Spinal cord (tissue), 10 donors: ENCODE results near the gene TNIK. TPM values are rescaled to one million over a fixed set of nuclear protein-coding genes. Genes with fewer than 3 reads are reported as not detected.
A peak's percentile ranks its signal among the peaks of the same experiment; 100 is the strongest.
"Not testable (repeated sequence)": the region's sequence is repeated elsewhere in the genome, so short reads cannot be mapped to it uniquely, and the experiment has no call there.

ENCODE experiments used
- DNase-seq, 6 donors: peaks; one replicate each; pipeline versions ENCODE4 v3.0.0 to v3.0.0-alpha.2; 2013 to 2015; ENCODE audit warnings: low spot score in 6 of 6, low read depth in 4 of 6
- H3K27ac ChIP-seq: one replicate; pipeline ENCODE4 v1.5.1; 2013; ENCODE audit warnings: low read depth, low read length, control low read depth
- H3K27me3 ChIP-seq: one replicate; pipeline ENCODE4 v1.6.1; 2013; ENCODE audit warnings: low read length; ENCODE audit not compliant: control insufficient read depth, insufficient read depth
- H3K36me3 ChIP-seq: one replicate; pipeline ENCODE4 v1.6.1; 2013; ENCODE audit warnings: low read length; ENCODE audit not compliant: control insufficient read depth, insufficient read depth
- H3K4me1 ChIP-seq: one replicate; pipeline ENCODE4 v1.6.1; 2013; ENCODE audit warnings: low read length; ENCODE audit not compliant: control insufficient read depth, insufficient read depth
- H3K4me3 ChIP-seq: one replicate; pipeline ENCODE4 v1.5.1; 2013; ENCODE audit warnings: low read depth, low read length, control low read depth
- H3K9me3 ChIP-seq: one replicate; pipeline ENCODE4 v1.6.1; 2013; ENCODE audit warnings: low read length; ENCODE audit not compliant: control insufficient read depth, insufficient read depth
- WGBS: methylation state at CpG from one replicate; pipeline ENCODE4 v1.1.5; 2013; ENCODE audit warnings: missing lambda C conversion rate; ENCODE audit not compliant: insufficient coverage; 5-methylcytosine and 5-hydroxymethylcytosine counted together
- polyA plus RNA-seq, 2 donors: library from polyadenylated mRNA; unstranded; fragments of 120-200 nt; gene quantifications; one replicate each; pipeline ENCODE4 v1.2.1, GENCODE V29; 2013; ENCODE audit not compliant: insufficient read length in 2 of 2
- total RNA-seq, 2 donors: library from RNA; depleted of rRNA in 1 of 2; stranded (reverse); fragments of 120-200 nt in 1 of 2; fragments of >200 nt in 1 of 2; gene quantifications; one replicate each; pipeline versions ENCODE4 v1.2.3 to v1.2.4, GENCODE V29; 2013 to 2014
- donor health status: healthy.

Gene TNIK
- total and polyA plus RNA-seq, 4 donors, result 38.3 to 105 (median 88.5) TPM

GRCh38 chr3:171121801-171122200 is 338.4 kb downstream of the TNIK start:
- peaks cover 16% of the 10 kb centered on the region for H3K36me3 ChIP-seq
- no peaks in the 10 kb centered on the region for H3K4me1 ChIP-seq
- H3K27me3 ChIP-seq, result no peaks in the 10 kb centered on the region
- no peaks in the 10 kb centered on the region for H3K9me3 ChIP-seq
- H3K27ac ChIP-seq, result peak overlapping the region; percentile 61
- no peak for DNase-seq
- H3K4me3 ChIP-seq, result no peak overlapping the region

- H3K9me3 ChIP-seq, H3K27me3 ChIP-seq: not testable (repeated sequence)
- WGBS, result no CpG with 5 or more reads among the region's 3 CpGs
Observed at GRCh38 chr3:171119402-171119801, 340.8 kb downstream of the TNIK start.

DNA sequence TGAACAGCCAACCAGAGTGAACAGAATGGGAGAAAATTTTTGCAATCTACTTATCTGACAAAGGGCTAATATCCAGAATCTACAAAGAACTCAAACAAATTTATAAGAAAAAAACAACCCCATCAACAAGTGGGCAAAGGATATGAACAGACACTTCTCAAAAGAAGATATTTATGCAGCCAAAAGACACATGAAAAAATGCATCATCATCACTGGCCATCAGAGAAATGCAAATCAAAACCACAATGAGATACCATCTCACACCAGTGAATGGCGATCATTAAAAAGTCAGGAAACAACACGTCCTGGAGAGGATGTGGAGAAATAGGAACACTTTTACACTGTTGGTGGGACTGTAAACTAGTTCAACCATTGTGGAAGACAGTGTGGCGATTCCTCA is 341.2 kb downstream of the TNIK start:
- not testable (repeated sequence) for H3K4me1 ChIP-seq, H3K4me3 ChIP-seq, H3K27me3 ChIP-seq, H3K27ac ChIP-seq, H3K9me3 ChIP-seq, DNase-seq
- H3K36me3 ChIP-seq, result peaks cover 16% of the 10 kb centered on the region
- WGBS, result no CpG with 5 or more reads among the region's 3 CpGs

More at GRCh38 chr3:171119402-171119801, 340.8 kb downstream of the TNIK start:
- not testable (repeated sequence) for H3K27ac ChIP-seq, DNase-seq, H3K4me3 ChIP-seq, H3K4me1 ChIP-seq
- H3K36me3 ChIP-seq, result peaks cover 16% of the 10 kb centered on the region

DNA sequence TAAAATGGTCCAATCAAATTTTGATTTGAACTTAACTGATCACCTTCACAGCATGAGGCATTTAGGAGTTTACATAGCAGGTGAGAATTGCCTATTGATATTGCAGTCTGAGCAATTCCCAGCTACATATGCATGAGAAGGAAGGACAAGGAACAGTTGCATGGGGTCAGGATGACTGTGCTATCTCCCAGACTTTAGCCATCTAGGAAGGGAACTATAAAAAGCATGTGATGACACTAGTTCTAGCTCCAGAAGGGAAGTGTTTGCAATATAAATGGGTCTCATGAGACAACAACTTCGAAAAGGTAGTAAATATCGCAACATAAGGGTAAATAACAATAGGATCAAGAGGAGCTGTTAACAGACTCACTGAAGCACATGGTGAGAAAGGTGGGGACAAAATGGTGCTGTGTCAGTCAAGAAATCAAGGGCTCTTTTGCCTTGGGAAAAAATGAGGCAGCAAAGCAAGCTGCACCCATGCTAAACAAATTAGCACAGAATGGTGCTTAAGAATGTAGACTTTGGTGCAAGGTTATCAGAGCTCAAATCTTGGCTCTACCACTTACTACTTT is 343.3 kb downstream of the TNIK start:
- no peaks in the 10 kb centered on the region for H3K9me3 ChIP-seq
- H3K4me3 ChIP-seq, result no peak overlapping the region
- no peaks in the 10 kb centered on the region for H3K27me3 ChIP-seq
- H3K4me1 ChIP-seq, result no peaks in the 10 kb centered on the region
- WGBS, result 79% methylated on average over 2 of the region's 2 CpGs
- no peak for DNase-seq
- peaks cover 16% of the 10 kb centered on the region for H3K36me3 ChIP-seq
- H3K27ac ChIP-seq, result no peak overlapping the region

- no peak for DNase-seq
Observed at GRCh38 chr3:171116365-171116764, 343.8 kb downstream of the TNIK start.

GRCh38 chr3:171115667-171116066 is 344.5 kb downstream of the TNIK start:
- DNase-seq, result no peak
- Histone ChIP-seq H3K9me3 (no peaks in the 10 kb centered on the region), H3K36me3 (peaks cover 14% of the 10 kb centered on the region), H3K27me3 (no peaks in the 10 kb centered on the region), H3K27ac (no peak overlapping the region), H3K4me1 (no peaks in the 10 kb centered on the region), H3K4me3 (no peak overlapping the region)
- 81% methylated on average over 2 of the region's 2 CpGs for WGBS

More at GRCh38 chr3:171116365-171116764, 343.8 kb downstream of the TNIK start:
- H3K4me3 ChIP-seq, result no peak overlapping the region
- no peaks in the 10 kb centered on the region for H3K4me1 ChIP-seq
- H3K9me3 ChIP-seq, result no peaks in the 10 kb centered on the region
- peaks cover 13% of the 10 kb centered on the region for H3K36me3 ChIP-seq
- no peaks in the 10 kb centered on the region for H3K27me3 ChIP-seq
- no peak overlapping the region for H3K27ac ChIP-seq

DNA sequence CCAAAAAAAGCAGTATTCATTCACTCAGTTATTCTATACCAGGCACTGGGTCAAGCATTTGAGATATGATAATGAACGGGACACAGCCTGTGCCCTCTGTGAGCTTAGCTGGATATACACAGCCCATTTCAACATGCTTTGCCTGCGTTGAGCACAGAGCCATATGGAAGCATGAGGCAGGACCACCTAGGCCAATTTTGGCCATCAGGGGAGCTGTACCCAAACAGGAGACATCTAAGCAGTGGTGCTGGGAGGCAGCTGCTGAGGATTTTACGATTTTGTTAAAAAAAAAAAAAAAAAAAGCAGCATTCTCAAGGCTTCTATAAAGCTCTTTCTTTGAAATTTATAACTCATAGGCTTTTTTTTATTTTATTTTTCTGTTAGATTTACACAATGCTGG is 346.5 kb downstream of the TNIK start:
- WGBS, result 100% methylated on average over 1 of the region's 3 CpGs
- Histone ChIP-seq H3K27me3 (no peaks in the 10 kb centered on the region), H3K4me1 (no peaks in the 10 kb centered on the region), H3K27ac (no peak overlapping the region), H3K4me3 (no peak overlapping the region), H3K36me3 (peaks cover 18% of the 10 kb centered on the region), H3K9me3 (no peaks in the 10 kb centered on the region)
- DNase-seq, result peak in 1 of 6 donors; percentile 49

- Histone ChIP-seq H3K4me3 (no peak overlapping the region), H3K36me3 (peaks cover 21% of the 10 kb centered on the region), H3K27ac (no peak overlapping the region), H3K9me3 (no peaks in the 10 kb centered on the region), H3K27me3 (no peaks in the 10 kb centered on the region), H3K4me1 (no peaks in the 10 kb centered on the region)
- WGBS, result 100% methylated on average over 2 of the region's 4 CpGs
- DNase-seq, result no peak
Observed at GRCh38 chr3:171110715-171111114, 349.5 kb downstream of the TNIK start.

GRCh38 chr3:171108066-171108465 is 352.1 kb downstream of the TNIK start:
- peaks cover 17% of the 10 kb centered on the region for H3K36me3 ChIP-seq
- 100% methylated on average over 2 of the region's 4 CpGs for WGBS
- no peak for DNase-seq
- H3K4me3 ChIP-seq, result no peak overlapping the region
- H3K27ac ChIP-seq, result no peak overlapping the region
- no peaks in the 10 kb centered on the region for H3K27me3 ChIP-seq
- H3K9me3 ChIP-seq, result no peaks in the 10 kb centered on the region
- H3K4me1 ChIP-seq, result no peaks in the 10 kb centered on the region

DNA sequence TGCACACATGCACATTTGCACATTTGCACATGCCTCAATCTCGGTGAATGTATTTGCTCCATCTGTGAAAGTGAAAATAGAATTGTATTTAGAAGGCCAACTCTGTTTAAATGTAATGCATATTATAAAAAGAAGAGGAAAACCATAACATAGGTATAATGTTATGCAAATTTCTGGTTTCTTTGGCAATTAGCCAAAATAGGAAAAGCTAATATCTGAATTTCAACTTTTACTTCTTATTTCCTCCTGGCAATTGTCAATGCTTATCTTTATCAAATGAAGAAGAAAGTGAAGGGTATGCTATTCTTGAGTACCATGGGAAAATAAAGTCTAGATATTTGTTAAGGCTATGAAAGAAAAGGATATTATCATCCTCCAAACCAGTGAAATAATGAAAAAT is 357.0 kb downstream of the TNIK start:
- no peak overlapping the region for H3K4me3 ChIP-seq
- H3K27ac ChIP-seq, result no peak overlapping the region
- H3K36me3 ChIP-seq, result peaks cover 3% of the 10 kb centered on the region
- no CpG with 5 or more reads among the region's 1 CpG for WGBS
- no peak for DNase-seq
- H3K4me1 ChIP-seq, result no peaks in the 10 kb centered on the region
- H3K9me3 ChIP-seq, result no peaks in the 10 kb centered on the region
- no peaks in the 10 kb centered on the region for H3K27me3 ChIP-seq
